Lung microvascular endothelial cell (primary cell): ENCODE measurements around the gene EIF4EBP2. TPM values are rescaled to one million over a fixed set of nuclear protein-coding genes. Genes with fewer than 3 reads are reported as not detected.

Source experiments
- DNase-seq, 2 donors: peaks; one replicate each; pipeline versions ENCODE4 v3.0.0 to v3.0.0-alpha.2; 2010; ENCODE audit warnings: low read depth in 2 of 2
- total RNA-seq: library from RNA; depleted of rRNA; stranded (reverse); fragments of >200 nt; gene quantifications from 2 replicates; pipeline ENCODE4 v1.2.1, GENCODE V29; 2014

The EIF4EBP2 gene
- total RNA-seq, 1 donor from 2014 or later, result 22.0 TPM

GRCh38 chr10:70378122-70378521 lies 25.8 kb upstream of the EIF4EBP2 start:
- DNase-seq, result peak in 1 of 2 donors; percentile 67

DNA sequence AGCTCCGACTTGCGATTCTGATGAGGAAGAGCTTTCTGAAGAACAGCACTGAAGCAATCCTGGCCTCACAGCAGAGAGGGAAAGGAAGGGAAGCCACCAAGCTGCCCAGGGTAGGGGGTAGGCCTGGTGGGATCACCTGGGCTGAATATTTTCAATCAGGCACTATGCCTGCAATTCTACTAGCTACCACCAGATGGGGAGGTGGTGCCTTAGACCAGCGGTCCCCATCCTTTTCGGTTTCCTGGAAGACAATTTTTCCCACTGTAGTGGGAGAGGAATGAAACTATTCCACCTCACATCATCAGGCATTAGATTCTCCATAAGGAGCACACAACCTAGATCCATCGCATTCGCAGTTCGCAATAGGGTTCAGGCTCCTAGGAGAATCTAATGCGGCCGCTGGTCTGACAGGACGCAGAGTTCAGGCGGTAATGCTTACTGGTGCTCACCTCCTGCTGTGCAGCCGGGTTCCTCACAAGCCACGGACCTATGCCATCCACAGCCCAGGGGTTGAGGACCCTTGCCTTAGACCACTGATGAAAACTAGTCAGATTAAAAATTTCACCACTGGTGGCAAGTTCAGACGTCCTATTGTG lies 24.3 kb upstream of the EIF4EBP2 start:
- DNase-seq, result peak; percentile 7 to 20

DNA sequence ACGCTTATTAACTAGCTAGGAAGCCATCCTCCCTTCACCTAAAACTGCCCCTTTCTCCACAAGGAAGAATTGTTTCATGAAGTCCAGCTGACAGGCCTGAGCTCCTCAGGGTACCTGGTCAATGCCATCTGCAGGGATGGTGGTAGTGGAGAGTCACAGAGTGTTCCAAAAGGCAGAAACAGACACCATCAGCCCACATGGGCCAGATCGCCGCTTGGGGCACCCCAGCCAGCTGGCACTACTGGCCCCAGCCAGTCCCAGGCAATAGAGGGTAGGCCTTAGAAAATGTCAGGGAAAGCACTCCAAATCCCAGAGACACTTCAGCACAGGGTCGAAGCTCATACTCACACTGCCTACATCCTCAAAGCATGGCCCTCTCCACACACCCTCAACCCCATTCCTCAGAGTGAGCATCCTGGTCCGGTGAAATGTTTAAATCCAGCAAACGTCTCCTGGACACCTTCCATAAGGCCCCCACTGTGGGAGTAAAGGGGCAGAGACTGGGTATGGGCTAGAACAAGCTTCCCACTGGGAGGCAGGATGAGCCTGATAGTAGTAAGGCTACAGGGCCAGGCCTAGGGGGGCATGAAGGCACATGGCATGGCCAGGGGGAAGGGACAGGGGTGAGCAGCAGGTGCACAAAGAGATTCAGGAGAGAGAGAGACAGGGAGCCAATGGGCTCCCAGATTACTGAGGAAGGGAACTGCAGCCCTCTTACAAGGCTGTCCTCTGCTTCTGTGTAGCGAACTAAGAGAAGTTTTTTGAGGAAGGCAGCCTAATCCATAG lies 23.4 kb upstream of the EIF4EBP2 start:
- no peak for DNase-seq

- DNase-seq, result peak; percentile 40 to 52
Measured at GRCh38 chr10:70381471-70382421, 22.2 kb upstream of the EIF4EBP2 start.

DNA sequence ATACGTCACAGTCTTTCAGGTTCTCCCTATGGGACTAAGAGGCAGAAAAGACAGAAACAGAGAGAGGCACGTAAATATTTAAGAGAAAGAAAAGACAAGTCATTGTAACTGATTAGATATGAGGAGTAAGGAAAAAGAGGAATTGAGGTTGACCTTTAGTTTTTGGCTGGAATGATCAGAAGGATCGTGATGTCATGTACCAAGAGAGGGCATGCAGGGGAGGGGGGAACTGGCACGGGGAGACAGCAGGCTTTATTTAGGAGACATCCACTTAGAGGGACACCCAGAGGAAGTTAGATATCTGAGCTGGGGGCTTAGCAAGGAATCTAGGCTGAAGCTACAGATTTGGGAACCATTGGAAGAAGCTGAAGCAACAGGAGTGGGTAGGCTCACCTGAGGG lies 12.3 kb upstream of the EIF4EBP2 start:
- no peak for DNase-seq

GRCh38 chr10:70396140-70396539 lies 7.8 kb upstream of the EIF4EBP2 start:
- DNase-seq, result no peak

DNA sequence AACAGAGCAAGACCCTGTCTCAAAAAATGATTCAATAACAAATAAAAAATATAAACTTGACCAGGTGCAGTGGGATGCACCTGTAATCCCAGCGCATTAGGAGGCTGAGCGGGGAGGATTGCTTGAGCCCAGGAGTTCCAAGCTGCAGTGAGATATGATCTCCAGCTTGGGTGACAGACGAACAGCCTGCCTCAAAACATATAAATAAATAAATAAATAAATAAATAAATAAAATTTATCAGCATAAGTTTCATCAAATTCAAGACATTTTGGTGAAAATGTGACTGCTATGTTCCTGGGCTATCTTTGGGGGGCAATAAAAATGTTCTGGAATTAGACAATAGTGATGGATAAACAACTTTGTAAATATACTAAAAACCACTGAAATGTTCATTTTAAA lies 4.8 kb upstream of the EIF4EBP2 start:
- DNase-seq, result no peak

- no peak for DNase-seq
Measured at GRCh38 chr10:70403483-70404035, 386 bp upstream of the EIF4EBP2 start.

DNA sequence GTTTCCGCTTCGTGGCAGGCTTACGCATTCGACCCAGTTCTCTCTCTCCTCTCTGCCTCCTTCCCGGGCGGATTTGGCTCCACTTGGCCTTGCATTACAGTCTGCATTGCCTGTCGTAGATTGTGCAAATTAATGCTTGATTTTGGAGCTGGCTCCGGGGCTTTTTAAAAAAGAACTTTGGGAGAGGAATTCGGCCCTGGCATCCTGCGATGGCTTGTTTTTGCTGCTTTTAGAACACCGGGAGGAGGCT lies 767 bp downstream of the EIF4EBP2 start:
- DNase-seq, result peak; percentile 45 to 47

- peak; percentile 38 to 79 for DNase-seq
Measured at GRCh38 chr10:70405037-70405824, 1.3 kb downstream of the EIF4EBP2 start.

DNA sequence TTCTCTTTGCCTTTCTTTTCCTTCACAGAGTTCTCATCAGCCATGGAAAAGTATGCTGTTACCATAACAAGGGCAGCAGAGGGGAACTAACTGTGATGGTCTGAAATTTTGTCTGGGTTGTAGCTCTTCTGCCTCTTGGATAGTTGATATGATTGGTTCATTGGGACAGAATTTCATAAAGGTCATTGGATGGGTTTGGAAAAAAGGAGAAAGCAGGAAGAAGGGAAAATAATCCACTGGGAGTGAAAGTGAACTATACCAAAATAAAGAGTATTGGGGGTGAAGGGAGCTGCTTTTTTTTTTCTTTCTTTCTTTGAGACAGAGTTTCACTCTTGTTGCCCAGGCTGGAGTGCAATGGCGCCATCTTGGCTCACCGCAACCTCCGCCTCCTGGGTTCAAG lies 5.8 kb downstream of the EIF4EBP2 start:
- DNase-seq, result no peak

GRCh38 chr10:70410608-70411007 lies 6.7 kb downstream of the EIF4EBP2 start:
- DNase-seq, result no peak

GRCh38 chr10:70412356-70412755 lies 8.4 kb downstream of the EIF4EBP2 start:
- DNase-seq, result no peak

DNA sequence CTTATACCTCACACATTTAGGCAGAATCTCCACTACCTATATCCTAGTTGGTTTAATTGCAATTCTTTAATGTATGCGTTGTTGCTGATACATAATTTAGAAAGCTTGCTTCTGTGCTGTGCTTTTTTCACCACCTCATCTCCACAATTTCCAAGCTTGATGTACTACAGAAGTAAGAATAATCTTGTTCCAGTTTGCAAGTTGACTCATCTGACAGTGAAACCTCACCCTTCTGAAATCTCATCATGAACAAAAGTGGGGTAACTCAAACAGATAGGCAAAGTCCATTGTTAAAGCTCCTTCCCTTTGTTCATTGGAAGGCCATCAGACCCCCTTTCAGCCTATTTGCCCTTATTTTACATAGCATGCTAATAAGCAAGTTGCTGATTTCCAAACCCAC lies 13.6 kb downstream of the EIF4EBP2 start:
- DNase-seq, result no peak

DNA sequence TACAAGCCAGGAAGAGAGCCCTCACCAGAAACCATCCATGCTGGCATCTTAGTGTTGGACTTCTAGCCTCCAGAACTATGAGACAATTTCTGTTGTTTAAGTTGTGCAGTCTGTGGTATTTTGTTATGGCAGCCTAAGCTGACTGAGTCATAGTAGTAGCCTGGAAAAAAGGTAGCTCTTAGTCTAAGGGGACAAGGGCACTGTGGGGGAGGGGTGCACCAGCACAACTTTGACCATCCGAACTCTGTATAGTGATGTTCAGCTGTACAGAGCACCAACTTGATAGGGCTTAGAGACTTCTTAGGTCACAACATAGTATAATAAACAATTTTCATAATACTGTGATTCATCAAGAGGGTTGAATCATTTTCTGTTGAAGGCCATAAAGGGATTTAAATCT lies 14.3 kb downstream of the EIF4EBP2 start:
- peak in 1 of 2 donors; percentile 38 for DNase-seq

DNA sequence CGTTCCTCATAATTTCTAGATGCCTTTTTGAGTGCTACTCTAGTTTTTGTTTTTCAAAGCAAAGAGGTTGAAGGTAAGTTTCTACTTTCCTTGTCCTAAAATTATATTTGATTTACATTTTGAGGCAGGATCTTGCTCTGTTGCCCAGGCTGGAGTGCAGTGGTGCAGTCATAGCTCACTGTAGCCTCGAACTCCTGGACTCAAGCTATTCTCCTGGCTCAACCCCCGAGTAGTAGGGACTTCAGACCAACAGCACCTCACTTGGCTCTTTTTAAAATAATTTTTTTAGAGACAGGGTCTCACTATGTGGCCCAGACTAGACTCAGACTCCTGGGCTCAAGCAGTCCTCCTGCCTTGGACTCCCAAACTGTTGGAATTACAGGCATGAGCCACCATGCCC lies 14.8 kb downstream of the EIF4EBP2 start:
- DNase-seq, result no peak

GRCh38 chr10:70424320-70424719 lies 20.4 kb downstream of the EIF4EBP2 start:
- no peak for DNase-seq

DNA sequence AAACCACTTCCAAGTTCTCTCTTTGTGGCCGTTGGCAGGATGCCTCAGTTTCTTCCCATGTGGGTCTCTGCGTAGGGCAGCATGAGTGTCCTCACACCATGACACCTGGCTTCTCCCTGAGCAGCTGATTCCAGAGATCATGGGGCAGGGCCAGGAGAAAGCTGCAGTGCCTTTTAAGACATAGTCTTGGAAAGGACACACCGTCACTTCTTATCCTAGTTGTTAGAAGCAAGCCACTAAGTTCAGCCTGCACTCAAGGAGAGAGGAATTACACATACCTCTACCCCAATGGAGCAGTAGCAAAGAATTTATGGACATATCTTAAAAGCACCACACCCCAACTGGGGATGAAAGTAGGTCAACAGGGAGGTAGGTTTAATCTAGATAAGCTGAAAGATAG lies 21.2 kb downstream of the EIF4EBP2 start:
- DNase-seq, result no peak

- DNase-seq, result no peak
Measured at GRCh38 chr10:70426823-70427222, 22.9 kb downstream of the EIF4EBP2 start.

DNA sequence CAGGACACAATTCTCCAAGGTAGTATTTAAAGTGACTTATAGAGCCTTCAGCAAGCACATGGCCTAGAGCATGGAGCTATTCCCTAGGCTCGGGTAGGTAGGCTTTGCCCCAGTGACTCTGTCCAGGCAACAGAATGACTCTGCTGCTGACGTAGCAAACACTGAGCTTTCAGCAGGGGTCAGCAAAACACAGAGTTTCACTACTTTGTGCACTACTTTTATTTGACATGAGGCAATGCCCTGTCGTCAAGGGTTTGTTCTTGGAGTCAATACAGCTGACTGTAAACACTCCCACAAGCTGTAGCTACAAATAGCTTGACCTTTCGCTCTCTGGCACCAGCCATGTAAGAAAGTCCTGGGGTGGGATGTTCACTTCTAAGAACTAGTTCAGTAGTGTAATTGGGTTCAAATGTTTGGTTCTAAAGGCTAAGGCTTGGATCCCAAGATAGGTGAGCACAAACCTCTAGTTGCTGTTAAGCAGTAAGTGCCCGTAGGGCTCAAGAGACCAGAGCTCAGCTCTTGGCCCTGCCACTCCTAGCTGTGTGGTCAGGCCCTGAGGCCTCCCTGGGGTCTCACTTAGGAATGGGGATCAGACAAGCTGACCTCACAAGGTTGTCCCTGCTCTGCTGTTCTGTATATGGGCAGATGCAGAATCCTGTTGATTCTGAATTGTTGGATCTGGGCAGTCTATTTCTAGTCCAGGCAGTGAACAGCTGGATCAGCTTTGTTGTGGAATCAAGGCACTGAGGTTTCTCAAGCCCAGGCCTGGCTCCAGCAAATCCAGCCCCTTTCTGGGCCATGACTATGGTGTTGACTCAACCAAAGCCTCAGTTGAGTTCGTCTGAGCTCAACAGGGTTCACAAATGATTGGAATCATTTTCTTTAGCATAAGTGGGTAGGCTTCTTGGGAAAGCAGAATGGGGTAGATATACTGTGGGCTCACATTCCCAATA lies 26.8 kb downstream of the EIF4EBP2 start:
- DNase-seq, result peak in 1 of 2 donors; percentile 23
